Epithelial cell of esophagus (primary cell): ENCODE results near the gene DRC3.
A peak's percentile ranks its signal among the peaks of the same experiment; 100 is the strongest.
"Not testable (repeated sequence)": the region's sequence is repeated elsewhere in the genome, so short reads cannot be mapped to it uniquely, and the experiment has no call there.

ENCODE experiments used
- DNase-seq: peaks from one replicate; pipeline ENCODE4 v3.0.0; 2010; ENCODE audit warnings: low read depth
- H3K4me3 ChIP-seq: 2 replicates; pipeline ENCODE4 v1.5.1; 2011; ENCODE audit warnings: mild to moderate bottlenecking, low read length, control low read depth
- TF ChIP-seq, protein P1 (sequence below): IDR thresholded peaks from 2 replicates; pipeline ENCODE4 v1.5.1; 2011; ENCODE audit warnings: low read depth, mild to moderate bottlenecking, low read length, control low read depth, inconsistent platforms; ENCODE audit not compliant: insufficient read depth; ENCODE audit errors: missing control alignments

DRC3 gene

DNA sequence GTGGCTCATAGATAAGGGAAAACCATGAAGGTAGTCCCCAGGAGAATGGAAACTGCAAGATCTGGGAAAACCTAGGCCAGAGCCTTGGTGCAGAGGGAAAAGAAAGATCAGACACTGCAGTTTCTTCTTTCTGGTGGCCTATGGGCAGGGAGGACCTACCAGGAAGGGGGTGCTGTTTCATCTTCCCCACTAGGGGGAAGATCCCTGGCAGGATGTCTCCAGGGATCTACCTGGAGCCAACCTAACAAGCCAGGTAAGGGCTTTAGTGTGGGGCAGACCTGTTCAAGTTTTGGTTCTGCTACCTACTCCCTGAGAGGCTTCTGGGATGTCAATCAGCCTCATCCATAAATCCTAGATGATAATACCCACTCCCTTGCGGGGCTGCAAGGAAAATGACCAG lies 21.9 kb upstream of the DRC3 start:
- TF ChIP-seq, protein P1, sequence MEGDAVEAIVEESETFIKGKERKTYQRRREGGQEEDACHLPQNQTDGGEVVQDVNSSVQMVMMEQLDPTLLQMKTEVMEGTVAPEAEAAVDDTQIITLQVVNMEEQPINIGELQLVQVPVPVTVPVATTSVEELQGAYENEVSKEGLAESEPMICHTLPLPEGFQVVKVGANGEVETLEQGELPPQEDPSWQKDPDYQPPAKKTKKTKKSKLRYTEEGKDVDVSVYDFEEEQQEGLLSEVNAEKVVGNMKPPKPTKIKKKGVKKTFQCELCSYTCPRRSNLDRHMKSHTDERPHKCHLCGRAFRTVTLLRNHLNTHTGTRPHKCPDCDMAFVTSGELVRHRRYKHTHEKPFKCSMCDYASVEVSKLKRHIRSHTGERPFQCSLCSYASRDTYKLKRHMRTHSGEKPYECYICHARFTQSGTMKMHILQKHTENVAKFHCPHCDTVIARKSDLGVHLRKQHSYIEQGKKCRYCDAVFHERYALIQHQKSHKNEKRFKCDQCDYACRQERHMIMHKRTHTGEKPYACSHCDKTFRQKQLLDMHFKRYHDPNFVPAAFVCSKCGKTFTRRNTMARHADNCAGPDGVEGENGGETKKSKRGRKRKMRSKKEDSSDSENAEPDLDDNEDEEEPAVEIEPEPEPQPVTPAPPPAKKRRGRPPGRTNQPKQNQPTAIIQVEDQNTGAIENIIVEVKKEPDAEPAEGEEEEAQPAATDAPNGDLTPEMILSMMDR, result peak; percentile 49
- peak; percentile 49 for DNase-seq
- H3K4me3 ChIP-seq, result no peak overlapping the region

DNA sequence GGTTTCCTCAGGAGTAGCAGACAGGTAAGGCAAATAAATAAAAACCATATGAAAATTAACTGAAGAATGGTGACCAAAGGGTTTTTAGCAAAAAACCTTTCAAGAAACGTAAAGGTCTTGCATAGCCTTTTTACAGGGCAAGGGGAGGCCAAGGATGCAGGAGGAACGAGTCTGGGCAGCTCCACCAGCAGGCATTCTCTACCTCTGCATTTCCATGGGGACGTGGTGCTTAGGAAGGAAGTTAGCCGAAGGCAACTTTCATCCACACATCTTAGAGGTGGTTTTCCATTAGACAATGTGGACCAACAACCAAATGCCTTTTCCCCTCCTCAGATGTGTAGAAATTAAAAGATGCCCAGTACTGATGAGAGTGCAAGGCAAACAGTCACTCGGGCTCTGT lies 21.1 kb upstream of the DRC3 start:
- H3K4me3 ChIP-seq, result no peak overlapping the region
- peak; percentile 69 for DNase-seq
- TF ChIP-seq, protein P1, result no peak

- TF ChIP-seq, protein P1, result no peak
- H3K4me3 ChIP-seq, result no peak overlapping the region
- no peak for DNase-seq
These were observed 20.0 kb upstream of the DRC3 start for GRCh38 chr17:17952691-17953090.

DNA sequence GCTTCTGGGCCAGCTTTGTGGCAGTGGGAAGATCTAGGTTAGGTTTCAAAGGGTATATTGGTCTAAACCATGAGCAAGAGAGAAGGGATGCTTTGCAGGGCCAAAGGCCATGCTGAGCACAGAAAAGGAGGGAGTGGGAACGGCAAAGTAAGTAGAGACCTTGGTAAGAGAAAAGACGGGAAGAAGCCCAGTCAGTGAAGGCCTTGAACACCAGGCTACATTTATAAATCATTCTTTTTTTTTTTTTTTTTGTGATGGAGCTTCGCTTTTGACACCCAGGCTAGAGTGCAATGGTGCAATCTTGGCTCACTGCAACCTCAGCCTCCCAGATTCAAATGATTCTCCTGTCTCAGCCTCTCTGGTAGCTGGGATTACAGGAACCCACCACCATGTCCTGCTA lies 18.6 kb upstream of the DRC3 start:
- no peak overlapping the region for H3K4me3 ChIP-seq
- TF ChIP-seq, protein P1, result no peak
- DNase-seq, result no peak

GRCh38 chr17:17955790-17956341 lies 16.8 kb upstream of the DRC3 start:
- DNase-seq, result not testable (repeated sequence)

GRCh38 chr17:17957584-17957916 lies 15.1 kb upstream of the DRC3 start:
- TF ChIP-seq, protein P1, result no peak
- H3K4me3 ChIP-seq, result no peak overlapping the region
- DNase-seq, result peak; percentile 69

More at GRCh38 chr17:17955790-17956341, 16.8 kb upstream of the DRC3 start:
- not testable (repeated sequence) for H3K4me3 ChIP-seq

DNA sequence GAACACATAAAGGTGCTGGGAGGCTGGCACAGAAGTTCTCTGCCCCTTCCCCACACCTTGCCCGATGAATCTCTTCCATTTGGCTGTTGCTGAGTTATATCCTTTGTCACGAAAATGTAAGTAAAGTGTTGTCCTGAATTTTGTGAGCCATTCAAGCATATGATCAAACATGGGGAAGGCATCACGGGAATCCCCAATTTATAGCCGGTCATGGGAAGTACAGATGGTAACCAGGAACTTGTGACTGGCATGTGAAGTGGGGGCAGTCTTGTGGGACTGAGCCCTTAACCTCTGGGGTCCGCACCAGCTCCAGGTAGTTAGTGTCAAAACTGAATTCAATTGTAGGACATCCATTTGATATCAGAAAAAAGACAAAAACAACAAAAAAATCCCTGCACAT lies 13.7 kb upstream of the DRC3 start:
- no peak for DNase-seq
- no peak overlapping the region for H3K4me3 ChIP-seq
- TF ChIP-seq, protein P1, result no peak
